HG02970 (cell line): ENCODE results near the gene NFASC.

Source experiments
- ATAC-seq: cut with Tn5 transposase; IDR thresholded peaks from one replicate; pipeline ENCODE4 v1.9.1; 2021; ENCODE audit warnings: mild to moderate bottlenecking, moderate library complexity, moderate number of reproducible peaks; ENCODE audit not compliant: unreplicated experiment, low FRiP score

NFASC gene

GRCh38 chr1:205053296-205053695 lies 182.6 kb downstream of the NFASC start:
- no peak for ATAC-seq

- ATAC-seq: no peak
Measured at GRCh38 chr1:205054013-205054412, 183.4 kb downstream of the NFASC start.

GRCh38 chr1:205056188-205056611 lies 185.5 kb downstream of the NFASC start:
- no peak for ATAC-seq

- no peak for ATAC-seq
Measured at GRCh38 chr1:205056956-205057568, 186.4 kb downstream of the NFASC start.

- no peak for ATAC-seq
Measured at GRCh38 chr1:205057808-205058575, 187.3 kb downstream of the NFASC start.

- ATAC-seq: no peak
Measured at GRCh38 chr1:205058853-205059252, 188.2 kb downstream of the NFASC start.

GRCh38 chr1:205059660-205060059 lies 189.0 kb downstream of the NFASC start:
- ATAC-seq: no peak

GRCh38 chr1:205060746-205061145 lies 190.1 kb downstream of the NFASC start:
- ATAC-seq: no peak

- no peak for ATAC-seq
Measured at GRCh38 chr1:205061227-205061626, 190.6 kb downstream of the NFASC start.

- ATAC-seq: no peak
Measured at GRCh38 chr1:205061665-205062069, 191.0 kb downstream of the NFASC start.

- no peak for ATAC-seq
Measured at GRCh38 chr1:205062319-205062718, 191.7 kb downstream of the NFASC start.

GRCh38 chr1:205062895-205063294 lies 192.2 kb downstream of the NFASC start:
- no peak for ATAC-seq

GRCh38 chr1:205064301-205064700 lies 193.6 kb downstream of the NFASC start:
- ATAC-seq: no peak

- no peak for ATAC-seq
Measured at GRCh38 chr1:205064741-205065316, 194.2 kb downstream of the NFASC start.

- ATAC-seq: no peak
Measured at GRCh38 chr1:205065666-205066065, 195.0 kb downstream of the NFASC start.

GRCh38 chr1:205066141-205066818 lies 195.6 kb downstream of the NFASC start:
- no peak for ATAC-seq

GRCh38 chr1:205067031-205067430 lies 196.4 kb downstream of the NFASC start:
- no peak for ATAC-seq

GRCh38 chr1:205068001-205068400 lies 197.3 kb downstream of the NFASC start:
- no peak for ATAC-seq

- no peak for ATAC-seq
Measured at GRCh38 chr1:205068457-205069040, 197.9 kb downstream of the NFASC start.

- no peak for ATAC-seq
Measured at GRCh38 chr1:205069371-205070125, 198.9 kb downstream of the NFASC start.
